HG02588 (cell line): ENCODE data around the gene ZNF333.
A peak's percentile ranks its signal among the peaks of the same experiment; 100 is the strongest.

Source experiments
- ATAC-seq: cut with Tn5 transposase; IDR thresholded peaks from one replicate; pipeline ENCODE4 v1.9.1; 2021; ENCODE audit warnings: mild to moderate bottlenecking, moderate library complexity; ENCODE audit not compliant: unreplicated experiment

Gene ZNF333

DNA sequence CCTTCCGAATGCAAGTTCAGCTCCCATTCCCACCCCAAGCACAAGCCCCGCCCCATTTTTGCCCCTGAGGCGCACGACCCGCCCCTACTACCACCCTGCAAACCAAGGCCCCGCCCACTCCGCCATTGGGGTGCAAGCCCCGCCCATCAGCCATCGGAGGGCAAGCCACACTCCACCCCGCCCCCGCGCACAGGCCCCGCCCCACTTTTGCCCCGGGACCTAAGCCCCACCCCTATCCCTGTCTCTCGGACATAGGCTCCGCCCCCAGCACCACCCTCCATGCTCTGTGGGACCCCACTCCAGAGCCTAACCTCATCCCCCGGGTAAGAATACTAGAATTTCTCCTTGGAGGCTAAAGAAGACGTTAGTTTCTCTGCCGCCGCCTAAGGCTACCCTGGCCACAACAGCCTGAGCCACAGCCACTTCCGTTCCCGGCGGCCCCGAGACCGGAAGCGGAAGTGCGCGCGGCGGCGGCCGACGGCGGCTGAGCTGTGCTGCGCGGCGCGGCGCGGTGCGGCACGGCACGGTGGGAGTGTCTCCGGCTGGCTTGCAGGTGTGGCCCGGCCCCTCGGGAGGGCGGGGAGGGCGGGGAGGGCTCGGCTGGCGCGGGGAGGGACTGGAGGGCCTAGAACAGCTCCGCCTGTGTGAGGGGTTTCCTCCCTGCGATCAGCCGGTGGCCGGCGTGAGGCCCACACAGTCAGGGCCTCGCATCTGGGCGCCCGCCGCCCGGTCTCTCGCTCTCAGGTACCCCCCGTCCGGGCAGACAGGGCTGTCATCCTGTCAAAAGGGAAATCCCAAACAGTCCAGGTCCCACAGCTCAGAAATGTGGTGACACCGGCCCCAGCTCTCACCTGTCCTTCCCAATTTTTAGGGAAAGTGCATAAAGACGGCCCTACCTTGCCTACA lies at the start of gene ZNF333:
Gene ZNF333, plus strand, starts transcription at position 451 of the 906 bp plus-strand sequence. CDS start 3,444 bp downstream, outside the sequence.
- peak; percentile 88 for ATAC-seq

DNA sequence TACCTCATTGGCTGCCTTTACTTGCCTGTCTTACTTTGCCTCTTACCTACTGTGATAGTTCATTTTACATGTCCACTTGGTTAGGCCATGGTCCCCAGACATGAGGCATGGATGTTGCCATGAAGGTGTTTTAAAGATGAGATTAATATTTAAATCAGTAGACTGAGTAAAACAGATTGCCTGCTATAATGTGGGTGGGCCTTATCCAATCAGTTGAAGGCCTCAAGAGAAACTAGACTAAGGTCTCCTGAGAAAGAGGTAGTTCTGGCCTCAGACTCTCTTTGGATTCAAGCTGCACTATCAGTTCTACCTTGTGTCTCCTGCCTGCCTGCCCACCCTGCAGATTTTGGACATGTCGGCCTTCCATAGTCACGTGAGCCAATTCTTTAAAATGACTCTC lies 41.3 kb upstream of the ZNF333 start:
- ATAC-seq, result no peak

DNA sequence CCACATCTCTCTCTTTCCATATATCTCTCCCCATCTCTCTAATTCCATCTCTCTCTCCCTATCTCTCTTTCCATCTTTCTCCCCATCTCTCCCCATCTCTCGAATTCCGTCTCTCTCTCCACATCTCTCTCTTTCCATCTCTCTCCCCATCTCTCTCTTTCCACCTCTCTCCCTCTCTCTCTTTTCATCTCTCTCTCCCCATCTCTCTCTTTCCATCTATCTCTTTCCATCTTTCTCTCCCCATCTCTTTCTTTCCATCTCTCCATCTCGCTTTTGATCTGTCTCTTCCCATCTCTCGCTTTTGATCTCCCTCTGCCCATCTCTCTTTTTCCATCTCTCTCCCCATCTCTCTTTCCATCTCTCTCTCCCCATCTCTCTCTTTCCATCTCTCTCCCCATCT lies 40.8 kb upstream of the ZNF333 start:
- no peak for ATAC-seq

DNA sequence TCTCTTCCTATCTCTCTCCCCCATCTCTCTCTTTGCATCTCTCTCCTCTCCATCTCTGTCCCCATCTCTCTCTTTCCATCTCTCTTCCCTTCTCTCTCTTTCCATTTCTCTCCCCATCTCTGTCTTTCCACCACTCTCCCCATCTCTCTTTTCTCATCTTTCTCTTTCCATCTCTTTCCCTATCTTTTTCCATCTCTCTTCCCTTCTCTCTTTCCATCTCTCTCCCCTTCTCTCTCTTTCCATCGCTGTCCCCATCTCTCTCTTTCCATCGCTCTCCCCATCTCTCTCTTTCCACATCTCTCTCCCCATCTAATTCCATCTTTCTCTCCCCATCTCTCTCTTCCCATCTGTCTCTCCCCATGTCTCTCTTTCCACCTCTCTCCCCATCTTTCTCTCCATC lies 39.7 kb upstream of the ZNF333 start:
- no peak for ATAC-seq

DNA sequence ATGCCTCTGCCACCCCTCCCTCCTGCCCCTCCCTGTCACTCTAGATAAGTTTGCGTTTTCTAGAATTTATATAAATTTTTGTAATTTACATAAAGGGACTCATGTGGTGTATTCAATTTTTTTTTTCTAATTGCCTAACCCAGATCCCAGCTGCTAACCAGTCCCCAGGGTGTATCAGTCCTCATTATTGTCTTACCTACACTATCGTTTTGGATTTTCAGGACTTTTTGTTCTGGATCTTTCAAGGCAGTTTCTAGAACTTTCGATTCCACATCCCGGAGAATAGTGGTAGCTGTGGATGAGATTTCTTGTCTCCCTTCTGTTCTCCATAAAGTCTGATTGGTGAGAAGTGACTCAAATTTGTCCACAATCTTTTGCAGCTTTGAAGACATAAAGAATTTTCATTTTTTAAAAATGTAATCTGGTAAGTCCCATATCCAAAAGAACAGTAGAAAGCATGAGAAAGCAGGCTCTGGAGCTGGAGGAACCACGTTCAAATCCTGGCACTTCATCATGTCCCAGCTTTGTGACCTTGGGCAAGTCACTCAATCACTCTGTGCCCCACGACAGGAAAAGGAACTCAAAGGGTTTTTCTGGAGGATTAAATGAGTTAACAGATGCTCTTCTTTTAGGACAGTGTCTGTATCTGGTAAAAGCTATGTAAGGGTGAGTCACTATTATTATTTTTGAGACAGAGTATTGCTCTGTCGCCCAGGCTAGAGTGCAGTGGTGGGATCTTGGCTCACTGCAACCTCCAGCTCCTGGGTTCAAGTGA lies 34.9 kb upstream of the ZNF333 start:
- no peak for ATAC-seq

DNA sequence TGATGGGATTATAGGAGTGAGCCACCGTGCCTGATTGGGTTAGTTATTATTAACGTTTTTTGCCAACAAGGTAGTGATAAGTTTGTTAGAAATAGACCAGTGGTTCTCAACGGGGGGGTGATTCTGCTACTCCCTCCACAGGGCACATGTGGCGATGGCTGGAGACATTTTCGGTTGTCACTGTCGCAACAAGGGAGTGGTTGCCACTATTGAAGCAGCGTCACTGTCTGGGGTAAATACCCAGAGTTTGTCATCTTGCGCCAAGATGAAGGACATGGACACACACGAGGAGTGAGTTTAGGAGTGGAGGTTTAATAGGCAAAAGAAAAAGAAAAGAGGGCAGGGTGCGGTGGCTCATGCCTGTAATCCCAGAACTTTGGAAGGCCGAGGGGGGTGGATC lies 34.1 kb upstream of the ZNF333 start:
- ATAC-seq, result no peak

DNA sequence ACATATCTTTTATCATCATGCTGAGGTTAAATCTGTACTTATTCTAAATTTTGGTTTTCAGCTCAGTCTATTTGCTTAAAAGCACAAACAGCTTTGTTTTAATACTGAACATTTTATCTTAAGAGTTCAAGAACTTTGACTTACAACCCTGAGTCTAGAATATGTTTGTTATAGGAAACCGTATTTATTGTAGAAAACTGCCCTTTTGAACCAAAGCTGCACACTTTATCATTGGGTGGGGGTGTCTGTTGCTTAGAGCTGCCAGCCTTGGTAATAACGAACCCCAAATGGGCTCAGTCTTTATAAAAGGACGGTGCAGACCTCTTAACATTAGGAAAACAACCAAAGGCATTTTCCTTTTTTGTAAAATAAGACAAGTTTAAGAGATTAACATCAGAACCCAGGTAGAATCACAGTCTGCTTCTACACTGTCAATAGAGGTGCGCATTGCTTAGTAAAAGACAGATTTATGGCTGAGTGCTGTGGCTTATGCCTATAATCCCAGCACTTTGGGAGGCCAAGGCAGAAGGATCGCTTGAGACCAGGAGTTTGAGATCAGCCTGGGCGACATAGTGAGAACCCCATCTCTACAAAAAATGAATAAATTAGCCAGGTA lies 29.9 kb upstream of the ZNF333 start:
- ATAC-seq, result no peak

DNA sequence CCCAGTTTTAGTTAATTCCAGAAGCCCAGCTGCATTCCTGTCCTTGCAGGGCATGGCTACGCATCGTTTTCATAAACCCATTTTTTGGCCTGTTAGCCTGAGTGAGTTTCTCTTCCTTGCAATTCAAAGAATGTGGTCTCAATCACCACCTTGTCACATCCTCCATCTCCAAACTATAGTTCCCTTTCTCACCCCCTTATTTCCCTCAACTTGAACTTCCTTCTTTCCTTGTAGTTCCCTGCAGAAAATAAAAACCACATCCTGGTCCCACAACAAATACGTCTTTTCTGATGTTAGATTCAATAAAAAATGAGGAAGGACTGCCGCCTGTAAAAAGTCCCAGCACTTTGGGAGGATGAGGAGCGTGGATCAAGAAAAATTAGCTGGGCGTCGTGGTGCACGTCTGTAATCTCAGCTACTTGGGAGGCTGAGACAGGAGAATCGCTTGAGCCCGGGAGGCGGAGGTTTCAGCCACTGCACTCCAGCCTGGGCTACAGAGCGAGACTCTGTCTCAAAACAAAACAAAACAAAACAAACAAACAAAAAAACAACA lies 28.4 kb upstream of the ZNF333 start:
- no peak for ATAC-seq

DNA sequence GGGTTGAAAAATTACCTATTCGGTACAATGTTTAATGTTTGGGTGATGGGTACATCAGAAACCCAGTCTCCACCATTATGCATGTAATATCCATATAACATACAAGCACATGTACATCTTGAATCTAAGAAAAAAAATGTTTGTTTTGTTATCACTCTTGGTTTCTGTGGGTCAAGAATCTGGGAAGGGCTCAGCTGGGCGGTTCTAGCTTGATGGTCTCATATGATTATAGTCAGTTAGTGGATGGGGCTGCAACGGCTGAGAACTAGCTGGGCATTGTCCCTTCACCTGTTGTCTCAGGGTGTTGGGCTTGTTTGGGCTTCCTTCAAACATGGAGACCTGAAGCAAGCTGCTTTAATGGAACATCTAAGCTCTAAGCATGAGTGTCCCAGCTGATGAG lies 19.9 kb upstream of the ZNF333 start:
- ATAC-seq, result no peak

DNA sequence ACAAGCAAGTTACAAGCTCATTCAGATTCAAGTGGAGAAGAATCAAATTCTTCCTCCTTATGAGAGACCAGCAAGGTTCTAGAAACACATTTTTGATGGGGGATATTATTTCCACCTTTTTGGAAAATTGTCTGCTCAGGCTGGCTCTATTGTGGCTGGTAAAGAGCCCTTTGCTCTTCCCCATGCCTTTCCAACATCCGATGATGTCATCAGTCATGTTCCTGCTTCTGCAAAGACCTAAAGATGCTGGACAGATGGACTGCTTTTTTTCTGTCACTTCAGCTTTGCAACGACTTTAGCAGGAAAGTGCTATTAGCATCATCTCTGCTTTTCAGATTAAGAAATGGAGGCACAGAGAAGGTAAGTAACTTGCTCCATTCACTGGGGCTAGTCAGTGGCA lies 19.4 kb upstream of the ZNF333 start:
- no peak for ATAC-seq

DNA sequence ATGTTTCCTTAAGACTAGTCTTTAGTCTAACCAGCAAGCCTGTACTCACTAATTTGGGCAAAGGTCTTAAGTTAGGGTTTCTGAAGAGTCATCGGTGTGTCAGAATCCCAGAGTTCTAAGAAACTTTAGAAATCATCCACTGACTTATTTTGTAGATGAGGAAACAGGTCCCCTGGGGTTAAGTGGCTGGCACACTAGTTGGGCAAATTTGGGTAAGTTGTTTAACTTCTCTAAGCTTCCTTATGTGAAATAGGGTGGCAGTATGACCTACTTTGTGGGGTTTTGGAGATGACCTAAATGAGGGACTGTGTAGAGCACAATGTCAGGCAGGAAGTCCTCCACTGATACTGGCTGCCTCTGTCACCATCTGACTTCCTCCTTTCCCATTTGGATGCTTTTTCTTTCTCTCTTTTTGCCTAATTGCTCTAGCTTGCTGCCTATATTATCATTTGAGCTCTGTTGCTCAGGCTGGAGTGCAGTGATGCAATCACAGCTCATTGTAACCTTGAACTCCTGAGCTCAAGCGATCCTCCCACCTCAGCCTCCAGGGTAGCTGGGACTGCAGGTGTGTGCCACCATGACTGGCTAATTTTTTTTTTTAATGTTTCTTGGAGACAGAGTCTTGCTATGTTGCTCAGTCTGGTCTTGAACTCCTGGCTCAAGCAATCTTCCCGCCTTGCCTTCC lies 17.5 kb upstream of the ZNF333 start:
- no peak for ATAC-seq

DNA sequence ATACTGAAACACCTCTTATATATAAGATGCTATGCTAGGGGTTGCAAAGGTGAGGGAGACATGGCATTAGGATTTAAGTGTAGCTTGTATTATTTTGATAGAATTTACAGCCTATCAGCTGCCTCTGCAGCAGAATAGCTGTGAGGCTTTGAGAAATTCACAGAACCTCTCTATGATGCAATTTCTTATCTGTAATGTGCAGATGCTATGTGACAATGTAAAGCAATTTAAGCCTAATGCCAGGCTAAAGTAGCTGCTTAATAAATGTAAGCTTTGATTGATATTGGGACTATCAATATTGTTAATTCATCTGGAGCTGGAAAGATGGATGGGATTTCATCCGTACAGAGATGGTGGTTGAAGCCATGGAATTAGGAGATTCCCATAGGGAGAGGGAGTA lies 16.8 kb upstream of the ZNF333 start:
- no peak for ATAC-seq

DNA sequence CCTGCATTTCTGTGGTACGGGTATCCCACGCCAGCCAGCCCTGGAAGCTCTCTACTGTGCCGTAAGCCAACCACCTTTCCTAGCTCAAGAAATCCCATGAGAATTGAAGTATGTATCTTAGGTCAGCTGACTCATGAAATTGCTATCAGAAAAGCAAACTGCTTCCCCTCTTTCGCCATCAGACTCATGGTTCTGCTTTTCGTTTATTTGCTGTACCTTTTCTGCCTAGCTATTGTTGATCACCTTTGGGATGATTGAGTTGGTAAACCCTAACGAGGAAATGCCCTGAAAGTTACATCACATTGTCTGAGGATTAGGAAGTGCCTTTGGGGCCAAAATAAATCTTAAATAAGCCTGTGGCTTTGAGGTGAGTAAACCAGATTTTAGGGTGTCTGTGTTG lies 15.1 kb upstream of the ZNF333 start, which contains the start of gene ADGRE3:
Gene ADGRE3, minus strand, starts transcription at position 81 of the 400 bp plus-strand sequence. Its CDS starts 74 bp downstream, at position 7.
- ATAC-seq, result no peak

DNA sequence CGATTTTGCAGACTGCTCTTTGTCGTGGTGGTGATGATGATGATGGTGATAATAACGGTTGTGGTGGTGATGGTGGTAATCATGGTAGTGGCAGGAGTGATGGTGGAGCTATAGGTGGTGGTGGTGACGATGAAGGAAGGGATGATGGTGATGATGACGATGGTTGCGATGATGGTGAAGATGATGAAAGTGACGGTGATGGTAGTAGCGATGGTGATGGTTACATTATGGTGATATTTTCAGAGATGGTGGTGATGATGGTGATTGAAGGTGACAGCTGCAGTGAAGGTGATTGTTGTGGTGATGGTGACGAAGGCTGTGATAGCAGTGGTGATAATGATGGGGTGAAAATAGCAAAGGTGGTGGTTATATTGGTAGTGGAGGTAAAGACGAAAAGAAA lies 13.1 kb upstream of the ZNF333 start:
- no peak for ATAC-seq

DNA sequence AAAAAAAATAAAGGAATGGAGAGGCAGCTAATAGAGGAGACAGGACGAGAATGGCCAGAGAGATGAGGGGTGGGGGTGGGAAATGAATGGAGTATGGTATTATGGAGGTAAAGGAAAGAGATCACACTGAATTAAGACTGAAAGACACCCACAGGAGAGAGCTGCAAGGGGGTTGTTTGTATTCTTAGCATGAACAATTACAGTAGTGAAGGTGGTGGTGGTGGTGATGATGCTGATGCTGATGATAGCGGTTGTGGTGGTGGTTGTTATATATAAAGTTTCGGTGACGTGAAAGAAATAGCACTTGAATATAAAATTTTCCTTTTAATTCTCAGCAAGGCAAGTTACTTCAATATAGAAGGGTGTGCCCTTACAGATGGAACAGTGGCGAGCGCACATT lies 12.4 kb upstream of the ZNF333 start:
- no peak for ATAC-seq

DNA sequence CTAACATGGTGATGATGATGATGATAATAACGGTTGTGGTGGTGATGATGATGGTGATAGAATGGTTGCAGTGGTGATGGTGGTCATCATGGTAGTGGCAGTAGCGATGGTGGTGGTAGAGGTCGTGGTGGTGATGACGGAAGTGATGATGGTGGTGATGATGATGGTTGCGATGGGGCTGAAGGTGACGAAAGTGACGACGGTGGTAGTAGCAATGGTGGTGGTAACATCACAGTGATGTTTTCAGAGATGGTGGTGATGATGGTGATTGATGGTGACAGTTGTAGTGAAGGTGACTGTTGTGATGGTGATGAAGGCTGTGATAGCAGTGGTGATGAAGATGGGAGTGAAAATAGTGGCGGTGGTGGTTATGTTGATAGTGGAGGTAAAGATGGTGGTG lies 11.6 kb upstream of the ZNF333 start:
- ATAC-seq, result no peak

DNA sequence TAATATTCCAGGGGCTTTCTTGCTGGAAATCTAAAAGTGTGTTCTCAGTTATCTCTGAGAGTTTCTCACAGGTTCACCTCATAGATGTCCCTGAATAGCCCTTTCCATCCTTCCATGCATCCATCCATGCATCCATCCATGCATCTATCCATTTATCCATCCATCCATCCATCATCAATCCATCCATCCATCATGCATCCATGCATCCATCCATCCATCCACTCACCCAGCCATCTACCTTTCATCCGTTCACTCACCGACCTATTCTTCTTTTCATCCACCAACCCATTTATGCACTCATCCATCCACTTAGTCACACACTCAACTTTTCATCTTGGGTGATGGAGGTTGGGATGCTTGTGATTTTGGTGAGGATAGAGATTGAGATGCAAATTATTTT lies 7.8 kb upstream of the ZNF333 start:
- no peak for ATAC-seq

DNA sequence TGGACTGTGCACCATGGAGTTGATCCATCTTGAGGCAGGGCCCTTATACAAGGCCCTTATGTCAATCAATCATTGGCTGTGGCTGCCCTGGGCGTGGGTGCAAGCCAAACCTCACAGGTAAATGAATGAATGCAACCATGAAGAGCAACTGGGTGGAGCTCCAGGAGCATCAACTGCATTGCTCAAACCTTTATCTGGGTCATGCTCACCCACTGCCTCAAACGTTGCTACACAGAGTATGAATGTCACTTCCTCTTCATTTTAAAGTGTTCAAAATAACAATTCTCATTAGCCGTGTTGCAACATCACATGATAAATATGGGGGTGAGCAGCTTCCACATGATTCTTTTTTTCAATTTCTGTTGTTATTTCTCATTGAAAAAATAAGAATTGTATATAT lies 6.4 kb upstream of the ZNF333 start:
- no peak for ATAC-seq

DNA sequence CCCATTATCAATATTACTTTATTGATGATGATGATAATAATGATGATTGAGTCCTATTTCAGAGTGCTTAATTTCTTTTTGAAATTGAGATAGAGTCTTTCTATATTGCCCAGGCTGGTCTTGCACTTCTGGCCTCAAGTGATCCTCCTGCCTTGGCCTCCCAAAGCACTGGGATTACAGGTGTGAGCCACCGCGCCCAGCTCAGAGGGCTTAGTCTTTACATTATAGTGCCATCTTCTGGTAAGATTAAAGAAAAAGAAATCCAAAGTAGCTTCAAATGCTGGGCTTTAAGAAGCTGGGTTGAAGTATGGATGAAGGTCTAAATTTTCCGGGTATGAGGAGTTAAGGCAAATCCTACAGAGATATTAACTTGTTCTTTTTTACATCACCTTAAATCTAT lies 3.4 kb upstream of the ZNF333 start:
- no peak for ATAC-seq

DNA sequence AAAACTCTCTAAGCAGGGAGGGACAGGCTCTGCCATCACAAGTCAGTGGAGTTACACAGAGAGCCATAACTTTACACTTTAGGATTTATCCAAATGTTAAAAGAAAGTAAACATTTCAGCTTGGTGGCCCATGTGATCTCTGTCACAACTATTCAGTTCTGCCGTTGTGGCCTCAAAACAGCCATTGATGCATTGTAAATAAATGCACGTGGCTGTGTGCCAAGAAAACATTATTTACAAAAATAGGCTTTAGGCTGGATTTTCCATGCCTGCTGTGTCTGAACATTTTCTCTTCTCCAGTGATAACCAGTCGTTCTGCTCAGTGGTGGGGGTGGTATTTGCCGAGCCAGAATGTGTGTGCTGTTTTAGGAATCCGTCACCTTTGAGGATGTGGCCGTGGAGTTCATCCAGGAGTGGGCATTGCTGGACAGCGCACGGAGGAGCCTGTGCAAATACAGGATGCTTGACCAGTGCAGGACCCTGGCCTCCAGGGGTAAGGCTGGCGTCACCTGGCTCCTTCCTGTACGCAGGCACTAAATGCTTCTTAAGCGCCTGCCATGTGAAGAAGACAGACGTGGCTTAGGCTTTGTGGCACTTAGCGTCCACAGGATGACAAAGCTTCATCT lies 4.9 kb downstream of the ZNF333 start:
- ATAC-seq, result no peak
